Nephron (organoid): ENCODE measurements around the gene DCLK1.
A peak's percentile ranks its signal among the peaks of the same experiment; 100 is the strongest.

ENCODE experiments used
- H3K27ac Mint-ChIP-seq, 3 experiments: 2 replicates each; pipeline ENCODE4 v1.8.0; 2020; ENCODE audit warnings: mixed read lengths in 3 of 3, mild to moderate bottlenecking in 2 of 3, moderate library complexity in 1 of 3
- H3K27me3 Mint-ChIP-seq: 2 replicates; pipeline ENCODE4 v1.8.0; 2021; ENCODE audit warnings: low read depth, mild to moderate bottlenecking, moderate library complexity, mixed read lengths
- H3K36me3 Mint-ChIP-seq: 2 replicates; pipeline ENCODE4 v1.8.0; 2020; ENCODE audit warnings: low read depth, mixed read lengths
- H3K4me1 Mint-ChIP-seq: 2 replicates; pipeline ENCODE4 v1.8.0; 2020; ENCODE audit warnings: mixed read lengths
- H3K4me3 Mint-ChIP-seq, 3 experiments: 2 replicates each; pipeline ENCODE4 v1.8.0; 2020; ENCODE audit warnings: mild to moderate bottlenecking in 3 of 3, mixed read lengths in 3 of 3, moderate library complexity in 2 of 3
- H3K9me3 Mint-ChIP-seq: 2 replicates; pipeline ENCODE4 v1.8.0; 2020; ENCODE audit warnings: mixed read lengths
- TF ChIP-seq, protein P1 (sequence below), 3 experiments: fragments of 200-600 bp; sonication (generic); IDR thresholded peaks; one replicate each; pipeline ENCODE4 v1.5.0; 2021; ENCODE audit warnings: antibody characterized with exemption in 3 of 3; ENCODE audit not compliant: unreplicated experiment in 3 of 3

Gene DCLK1

DNA sequence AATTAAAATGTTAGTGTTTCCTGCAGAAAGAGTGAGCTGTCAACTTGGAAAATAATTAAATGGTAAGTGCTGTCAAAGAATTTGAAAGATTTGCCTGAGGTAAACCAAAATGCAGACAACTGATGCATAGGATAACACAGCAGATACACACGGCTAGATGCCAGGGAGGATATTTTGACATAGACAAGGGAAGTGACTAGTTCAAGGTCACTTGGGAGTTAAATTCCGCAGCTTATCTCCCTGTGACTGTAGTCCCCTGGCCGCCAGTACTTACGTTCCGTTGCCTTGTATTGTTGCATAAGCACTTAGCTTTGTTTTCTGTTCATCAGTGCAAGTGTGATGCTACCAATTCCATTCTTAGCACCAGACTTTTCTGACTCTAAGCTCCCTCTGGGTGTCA, 407.4 kb downstream of the DCLK1 start:
- Mint-ChIP-seq H3K9me3 (no peaks in the 10 kb centered on the region), H3K4me3 (no peak overlapping the region), H3K27me3 (peaks cover 20% of the 10 kb centered on the region), H3K4me1 (peaks cover 38% of the 10 kb centered on the region), H3K27ac (peak overlapping the region; percentile 37 to 76 (median 69)), H3K36me3 (no peaks in the 10 kb centered on the region)
- TF ChIP-seq, protein P1, sequence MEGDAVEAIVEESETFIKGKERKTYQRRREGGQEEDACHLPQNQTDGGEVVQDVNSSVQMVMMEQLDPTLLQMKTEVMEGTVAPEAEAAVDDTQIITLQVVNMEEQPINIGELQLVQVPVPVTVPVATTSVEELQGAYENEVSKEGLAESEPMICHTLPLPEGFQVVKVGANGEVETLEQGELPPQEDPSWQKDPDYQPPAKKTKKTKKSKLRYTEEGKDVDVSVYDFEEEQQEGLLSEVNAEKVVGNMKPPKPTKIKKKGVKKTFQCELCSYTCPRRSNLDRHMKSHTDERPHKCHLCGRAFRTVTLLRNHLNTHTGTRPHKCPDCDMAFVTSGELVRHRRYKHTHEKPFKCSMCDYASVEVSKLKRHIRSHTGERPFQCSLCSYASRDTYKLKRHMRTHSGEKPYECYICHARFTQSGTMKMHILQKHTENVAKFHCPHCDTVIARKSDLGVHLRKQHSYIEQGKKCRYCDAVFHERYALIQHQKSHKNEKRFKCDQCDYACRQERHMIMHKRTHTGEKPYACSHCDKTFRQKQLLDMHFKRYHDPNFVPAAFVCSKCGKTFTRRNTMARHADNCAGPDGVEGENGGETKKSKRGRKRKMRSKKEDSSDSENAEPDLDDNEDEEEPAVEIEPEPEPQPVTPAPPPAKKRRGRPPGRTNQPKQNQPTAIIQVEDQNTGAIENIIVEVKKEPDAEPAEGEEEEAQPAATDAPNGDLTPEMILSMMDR (IDR thresholded peaks at IDR 0.05; ENCODE audit: unreplicated experiment in 3 of 3) = no peak

DNA sequence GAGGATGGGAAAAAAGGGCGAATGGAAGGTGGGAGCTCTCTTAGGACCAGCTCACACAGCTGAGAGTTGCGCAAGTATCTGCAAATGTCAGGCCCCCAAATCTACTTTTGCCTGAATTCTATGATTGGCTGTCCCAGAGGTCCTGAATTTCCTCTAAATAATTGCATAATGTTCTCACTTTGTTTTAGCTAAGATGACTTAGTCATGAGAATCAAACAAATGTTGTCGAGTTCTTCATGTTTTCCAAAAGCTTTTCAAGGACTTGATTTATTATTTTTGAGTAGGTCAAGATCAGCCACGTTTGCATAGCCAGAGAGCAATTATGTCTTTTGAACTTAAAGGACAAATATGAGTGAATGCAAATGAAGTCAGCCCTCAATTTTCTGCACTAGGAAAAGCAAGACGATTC, 408.1 kb downstream of the DCLK1 start:
- TF ChIP-seq, protein P1 (IDR thresholded peaks at IDR 0.05; ENCODE audit: unreplicated experiment in 3 of 3) = no peak
- Mint-ChIP-seq H3K4me3 (no peak overlapping the region), H3K4me1 (peaks cover 38% of the 10 kb centered on the region), H3K27ac (peak overlapping the region in 2 of 3 experiments; percentile 1 to 37), H3K36me3 (no peaks in the 10 kb centered on the region), H3K9me3 (no peaks in the 10 kb centered on the region), H3K27me3 (peaks cover 22% of the 10 kb centered on the region)

DNA sequence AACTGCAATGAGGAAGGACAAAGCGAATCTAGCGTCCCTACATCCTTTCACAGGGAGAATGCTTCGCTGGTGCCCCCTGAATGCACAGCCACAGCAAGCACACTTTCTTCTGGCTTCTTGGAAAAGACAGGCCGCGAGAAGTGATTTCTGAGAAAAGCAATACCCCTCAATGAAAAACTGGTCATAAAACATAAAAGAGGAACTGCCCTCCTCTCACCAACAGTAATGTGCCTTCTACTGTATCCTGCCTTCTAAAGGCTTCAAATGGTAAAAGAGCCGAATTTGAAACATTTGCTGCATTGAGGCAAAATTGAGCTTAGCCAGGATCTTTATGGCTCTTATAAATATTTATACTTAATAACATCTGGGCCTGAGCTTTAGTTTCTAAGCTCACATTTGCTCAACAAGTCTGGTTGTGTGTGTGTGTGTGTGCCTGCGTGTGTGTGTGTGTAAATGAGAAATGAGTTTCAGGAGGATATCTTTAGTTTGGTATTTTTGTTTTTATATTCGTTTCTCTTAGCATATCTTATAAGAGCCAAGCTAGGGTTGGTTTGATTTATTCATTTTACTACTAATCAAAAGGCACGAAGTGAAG, 408.6 kb downstream of the DCLK1 start:
- Mint-ChIP-seq H3K4me3 (no peak overlapping the region), H3K9me3 (no peaks in the 10 kb centered on the region), H3K27me3 (peaks cover 22% of the 10 kb centered on the region), H3K27ac (peak overlapping the region in 2 of 3 experiments; percentile 1 to 37), H3K4me1 (peaks cover 38% of the 10 kb centered on the region), H3K36me3 (no peaks in the 10 kb centered on the region)
- TF ChIP-seq, protein P1 (IDR thresholded peaks at IDR 0.05; ENCODE audit: unreplicated experiment in 3 of 3) = no peak

DNA sequence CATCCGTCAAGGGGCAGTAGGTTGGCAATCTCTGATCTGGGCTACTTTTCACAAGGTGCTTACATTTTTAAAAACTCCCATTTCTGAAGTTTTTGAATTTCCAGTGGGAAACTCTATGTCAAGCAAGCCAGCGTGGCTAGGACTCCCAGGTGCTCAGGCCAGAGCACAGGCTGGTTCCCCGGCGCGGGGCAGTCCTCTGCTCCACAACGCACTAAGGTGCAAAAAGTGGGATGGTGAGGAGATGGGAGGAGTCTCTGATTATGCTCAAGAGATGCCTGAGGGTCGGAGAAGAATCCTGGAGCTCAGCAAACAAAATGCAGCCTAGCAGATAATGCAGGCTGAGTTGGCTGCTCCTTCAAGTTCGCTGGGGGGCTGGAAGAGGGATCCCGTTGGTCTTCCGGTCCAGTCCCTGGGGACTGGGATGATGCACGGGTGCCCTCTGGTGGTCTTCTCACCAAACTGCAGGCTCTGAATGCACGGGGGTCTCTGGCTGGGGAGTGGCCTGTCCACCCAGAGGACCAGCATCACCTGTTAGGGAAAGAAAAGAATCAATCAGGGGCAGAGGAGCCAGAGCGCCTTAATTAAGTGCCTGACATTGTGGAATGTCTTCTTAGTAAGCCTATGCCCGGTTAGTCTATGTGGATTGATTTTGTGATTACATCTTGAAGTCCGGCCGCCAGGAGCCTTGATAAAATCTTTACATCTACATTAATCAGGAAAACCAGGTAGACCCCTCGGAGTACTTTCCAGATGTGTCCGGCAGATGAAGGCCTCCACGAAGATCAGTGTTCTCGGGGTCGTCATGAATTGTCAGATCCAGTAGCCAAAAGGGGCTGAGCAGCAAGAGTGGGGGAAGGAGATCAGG, 410.3 kb downstream of the DCLK1 start:
- no peaks in the 10 kb centered on the region for H3K9me3 Mint-ChIP-seq
- H3K4me1 Mint-ChIP-seq = peaks cover 42% of the 10 kb centered on the region
- H3K4me3 Mint-ChIP-seq = peak overlapping the region; percentile 4 to 15 (median 4)
- no peaks in the 10 kb centered on the region for H3K36me3 Mint-ChIP-seq
- peak overlapping the region in 1 of 3 experiments; percentile 41 for H3K27ac Mint-ChIP-seq
- TF ChIP-seq, protein P1 (IDR thresholded peaks at IDR 0.05; ENCODE audit: unreplicated experiment in 3 of 3) = peak; percentile 96 to 99 (median 97)
- H3K27me3 Mint-ChIP-seq = peaks cover 24% of the 10 kb centered on the region

DNA sequence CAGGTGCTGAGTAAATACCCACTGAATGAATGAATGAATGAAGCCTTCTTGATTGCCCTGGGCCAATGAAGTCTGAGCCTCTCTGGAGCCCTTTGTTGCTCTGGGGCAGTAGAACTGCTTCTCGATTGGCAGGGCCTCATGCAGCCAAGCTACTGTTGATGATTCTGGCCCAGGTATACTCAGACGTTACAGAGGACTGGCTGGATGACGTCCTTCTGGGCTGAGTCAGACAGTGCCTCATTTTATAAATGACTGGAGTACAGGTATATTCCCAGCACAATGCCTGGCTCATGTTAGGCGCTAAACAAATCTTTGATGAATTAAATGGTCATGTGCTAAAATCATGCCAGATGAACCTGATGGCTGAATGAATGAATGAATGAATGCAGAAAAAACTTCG, 410.9 kb downstream of the DCLK1 start:
- Mint-ChIP-seq H3K36me3 (no peaks in the 10 kb centered on the region), H3K27ac (no peak overlapping the region), H3K4me1 (peaks cover 48% of the 10 kb centered on the region), H3K9me3 (no peaks in the 10 kb centered on the region), H3K27me3 (peaks cover 26% of the 10 kb centered on the region), H3K4me3 (no peak overlapping the region)
- TF ChIP-seq, protein P1 (IDR thresholded peaks at IDR 0.05; ENCODE audit: unreplicated experiment in 3 of 3) = no peak
